HepG2 (cell line): ENCODE data around the gene SPTBN2. TPM values are rescaled to one million over a fixed set of nuclear protein-coding genes. Genes with fewer than 3 reads are reported as not detected.

ENCODE experiments used
- CAMTA2 ChIP-seq: sonication (generic); formaldehyde crosslinking; IDR thresholded peaks from 2 replicates; pipeline ENCODE4 v1.4.0; 2020; ENCODE audit warnings: mild to moderate bottlenecking, missing genetic modification reagents, borderline replicate concordance
- DPF2 ChIP-seq: sonication (generic); formaldehyde crosslinking; IDR thresholded peaks from 2 replicates; pipeline ENCODE4 v1.4.0; 2020; ENCODE audit warnings: mild to moderate bottlenecking, low read depth, missing genetic modification reagents, borderline replicate concordance
- HES4 ChIP-seq: sonication (generic); formaldehyde crosslinking; IDR thresholded peaks from 2 replicates; pipeline ENCODE4 v1.9.0; 2021; ENCODE audit warnings: mild to moderate bottlenecking, missing genetic modification reagents, borderline replicate concordance
- KDM5B ChIP-seq: sonication (generic); formaldehyde crosslinking; IDR thresholded peaks from 2 replicates; pipeline ENCODE4 v1.4.0; 2020; ENCODE audit warnings: missing genetic modification reagents, mild to moderate bottlenecking, borderline replicate concordance
- LCORL ChIP-seq, 2 experiments: fragments of 450-650 bp in 1 of 2; sonication (generic) in 1 of 2; formaldehyde crosslinking in 1 of 2; IDR thresholded peaks; 2 replicates each; pipeline versions ENCODE4 v1.5.0 to v1.6.1; 2017 to 2020; ENCODE audit warnings: antibody characterized with exemption in 1 of 2, missing genetic modification reagents in 1 of 2
- MIER3 ChIP-seq: IDR thresholded peaks from 2 replicates; pipeline ENCODE4 v1.6.1; 2016; ENCODE audit warnings: missing compliant biosample characterization, borderline replicate concordance
- NCOA5 ChIP-seq: sonication (generic); formaldehyde crosslinking; IDR thresholded peaks from 2 replicates; pipeline ENCODE4 v1.4.0; 2020; ENCODE audit warnings: missing genetic modification reagents
- RBM39 ChIP-seq: fragments of 200-400 bp; formaldehyde crosslinking; IDR thresholded peaks from one replicate; pipeline ENCODE4 v1.6.1; 2018; ENCODE audit warnings: antibody characterized with exemption, mild to moderate bottlenecking, low read depth, low read length; ENCODE audit not compliant: poor library complexity, severe bottlenecking
- SALL1 ChIP-seq: sonication (generic); formaldehyde crosslinking; IDR thresholded peaks from 2 replicates; pipeline ENCODE4 v1.8.0; 2022; ENCODE audit warnings: mild to moderate bottlenecking, missing genetic modification reagents
- SRSF9 ChIP-seq: fragments of 200-400 bp; formaldehyde crosslinking; IDR thresholded peaks from 2 replicates; pipeline ENCODE4 v1.6.1; 2018; ENCODE audit warnings: borderline replicate concordance, mild to moderate bottlenecking, low read depth, low read length; ENCODE audit not compliant: insufficient read depth, poor library complexity, severe bottlenecking
- YEATS2 ChIP-seq: sonication (generic); formaldehyde crosslinking; IDR thresholded peaks from 2 replicates; pipeline ENCODE4 v1.4.0; 2020; ENCODE audit warnings: missing genetic modification reagents, borderline replicate concordance
- ZFP37 ChIP-seq: sonication (generic); formaldehyde crosslinking; IDR thresholded peaks from 2 replicates; pipeline ENCODE4 v1.4.0; 2020; ENCODE audit warnings: missing genetic modification reagents, borderline replicate concordance
- ZNF136 ChIP-seq: sonication (generic); formaldehyde crosslinking; IDR thresholded peaks from 2 replicates; pipeline ENCODE4 v1.8.1; 2022; ENCODE audit warnings: low read depth, mild to moderate bottlenecking, moderate library complexity, missing genetic modification reagents
- ZNF333 ChIP-seq: sonication (generic); formaldehyde crosslinking; IDR thresholded peaks from 2 replicates; pipeline ENCODE4 v1.4.0; 2020; ENCODE audit warnings: mild to moderate bottlenecking, missing genetic modification reagents, borderline replicate concordance
- ZNF431 ChIP-seq: sonication (generic); formaldehyde crosslinking; IDR thresholded peaks from 2 replicates; pipeline ENCODE4 v1.9.0; 2022; ENCODE audit warnings: missing genetic modification reagents, low read depth, mild to moderate bottlenecking, borderline replicate concordance
- ZNF496 ChIP-seq: sonication (generic); formaldehyde crosslinking; IDR thresholded peaks from 2 replicates; pipeline ENCODE4 v1.8.1; 2023; ENCODE audit warnings: mild to moderate bottlenecking, moderate library complexity, missing genetic modification reagents; ENCODE audit not compliant: insufficient replicate concordance
- ZNF670 ChIP-seq: sonication (generic); formaldehyde crosslinking; IDR thresholded peaks from 2 replicates; pipeline ENCODE4 v1.8.0; 2022; ENCODE audit warnings: mild to moderate bottlenecking, missing genetic modification reagents, borderline replicate concordance
- ZNF777 ChIP-seq: sonication (generic); formaldehyde crosslinking; IDR thresholded peaks from 2 replicates; pipeline ENCODE4 v1.4.0; 2020; ENCODE audit warnings: missing genetic modification reagents
- ZNF839 ChIP-seq: sonication (generic); formaldehyde crosslinking; IDR thresholded peaks from 2 replicates; pipeline ENCODE4 v1.4.0; 2020; ENCODE audit warnings: missing genetic modification reagents, mild to moderate bottlenecking, borderline replicate concordance
- polyA plus RNA-seq, 8 experiments: library from polyadenylated mRNA; depleted of rRNA in 3 of 8; stranded (reverse) in 7 of 8; unstranded in 1 of 8; fragments of >200 nt; fragmentation: Illumina TruSeq in 4 of 8; extraction: Trizol in 4 of 8; gene quantifications; 2 replicates each; pipeline versions ENCODE4 v1.2.1 to v1.2.3, GENCODE V29; 2011 to 2016; ENCODE audit warnings: low read depth in 4 of 8, missing spikeins in 1 of 8, mixed read lengths in 1 of 8; ENCODE audit not compliant: insufficient read depth in 1 of 8
- total RNA-seq, 5 experiments: library from RNA; depleted of rRNA; stranded (reverse); fragments of >200 nt; fragmentation: Illumina TruSeq; extraction: Trizol; gene quantifications; 2 replicates each; pipeline ENCODE4 v1.2.3, GENCODE V29; 2016; ENCODE audit warnings: low read depth in 1 of 5
- TF ChIP-seq, protein P1 (sequence below): sonication (generic); formaldehyde crosslinking; IDR thresholded peaks from 2 replicates; pipeline ENCODE4 v1.8.1; 2023; ENCODE audit warnings: mild to moderate bottlenecking, moderate library complexity, missing genetic modification reagents
- TF ChIP-seq, protein P2 (sequence below): sonication (generic); formaldehyde crosslinking; conservative IDR thresholded peaks from 2 replicates; pipeline ENCODE4 v1.4.0; 2020; ENCODE audit warnings: mild to moderate bottlenecking, missing genetic modification reagents, moderate library complexity
- TF ChIP-seq, protein P3 (sequence below): sonication (generic); formaldehyde crosslinking; IDR thresholded peaks from 2 replicates; pipeline ENCODE4 v1.5.0; 2020; ENCODE audit warnings: mild to moderate bottlenecking, missing genetic modification reagents

The SPTBN2 gene
- total and polyA plus RNA-seq, 2 of the 13 experiments (the other 11 are each of a cell fraction or from before 2014, with no cell fraction given): 0.65 to 4.0 TPM

DNA sequence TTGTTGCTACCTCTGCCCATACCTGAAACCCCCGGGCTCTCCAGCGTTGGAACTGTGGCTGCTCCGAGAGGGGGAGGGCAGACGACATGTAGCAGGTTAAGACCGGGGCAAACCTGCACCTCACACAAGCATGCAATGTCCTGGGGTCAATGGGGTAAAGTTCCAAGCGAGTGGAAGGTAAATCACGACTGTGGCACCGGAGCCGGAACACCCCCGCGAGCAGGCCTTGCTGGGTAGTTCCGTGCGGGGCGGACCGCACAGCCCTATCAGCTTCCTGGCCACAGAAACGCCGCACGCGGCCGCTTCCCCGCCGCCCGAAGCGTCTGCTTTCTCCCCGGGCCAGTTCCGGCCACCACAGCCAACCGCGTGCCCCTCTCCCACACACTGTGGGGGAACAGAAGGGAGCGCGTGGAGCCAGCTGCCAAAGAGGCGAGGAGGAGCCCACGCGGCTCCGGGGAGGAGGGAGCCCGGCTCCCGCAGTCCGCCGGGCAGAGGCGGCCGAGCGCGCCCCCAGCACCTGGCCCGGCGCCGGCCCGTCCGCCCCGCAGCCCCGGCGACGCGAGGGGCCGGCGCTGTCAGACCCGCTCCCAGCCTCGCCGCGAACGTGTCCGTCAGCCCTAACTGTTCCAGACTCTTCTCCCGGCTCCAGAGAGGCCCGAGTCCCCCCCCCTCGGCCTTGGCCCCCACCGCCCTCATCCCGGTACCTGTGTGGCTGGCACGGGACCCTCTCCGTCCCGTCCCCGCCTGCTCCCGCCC lies 1.6 kb downstream of the SPTBN2 start (continued):
- TF ChIP-seq MIER3 (no peak), HES4 (CRISPR knock-in tag) (0 out of 2 replicates have a peak, but pooled peaks have one; percentile 40), NCOA5 (CRISPR knock-in tag) (no peak), ZNF136 (CRISPR knock-in tag) (no peak), SALL1 (CRISPR knock-in tag) (peak; percentile 37; the same call in 1 of the 2 replicates), LCORL (IDR thresholded peaks at IDR 0.05) (no peak), LCORL (CRISPR knock-in tag; IDR thresholded peaks at IDR 0.05) (no peak), DPF2 (CRISPR knock-in tag) (no peak), ZNF496 (CRISPR knock-in tag) (no peak), ZFP37 (CRISPR knock-in tag) (no peak), ZNF777 (CRISPR knock-in tag) (0 out of 2 replicates have a peak, but pooled peaks have one; percentile 64), CAMTA2 (CRISPR knock-in tag) (no peak), YEATS2 (no peak), ZNF431 (CRISPR knock-in tag) (no peak), ZNF333 (CRISPR knock-in tag) (no peak), ZNF670 (CRISPR knock-in tag) (no peak), ZNF839 (no peak), KDM5B (CRISPR knock-in tag) (peak; percentile 65; the same call in 1 of the 2 replicates), SRSF9 (no peak), RBM39 (no peak)
- TF ChIP-seq, protein P1, sequence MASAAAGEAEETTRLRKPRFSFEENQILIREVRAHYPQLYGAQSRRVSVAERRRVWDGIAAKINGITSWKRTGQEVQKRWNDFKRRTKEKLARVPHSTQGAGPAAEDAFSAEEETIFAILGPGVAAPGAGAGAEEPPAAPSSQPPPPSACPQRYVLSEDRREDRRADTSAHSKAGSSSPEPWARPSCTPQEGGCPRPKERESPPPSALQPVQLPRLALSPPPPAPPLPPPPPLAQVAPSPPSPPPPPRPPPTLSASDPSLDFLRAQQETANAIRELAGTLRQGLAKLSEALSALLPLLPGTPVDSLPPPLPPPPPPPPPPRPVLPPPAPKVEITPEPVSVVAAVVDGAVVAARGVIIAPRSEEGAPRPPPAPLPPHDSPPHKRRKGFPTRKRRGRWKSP (CRISPR knock-in tag): peak; percentile 53; the same call in 1 of the 2 replicates
- TF ChIP-seq, protein P2, sequence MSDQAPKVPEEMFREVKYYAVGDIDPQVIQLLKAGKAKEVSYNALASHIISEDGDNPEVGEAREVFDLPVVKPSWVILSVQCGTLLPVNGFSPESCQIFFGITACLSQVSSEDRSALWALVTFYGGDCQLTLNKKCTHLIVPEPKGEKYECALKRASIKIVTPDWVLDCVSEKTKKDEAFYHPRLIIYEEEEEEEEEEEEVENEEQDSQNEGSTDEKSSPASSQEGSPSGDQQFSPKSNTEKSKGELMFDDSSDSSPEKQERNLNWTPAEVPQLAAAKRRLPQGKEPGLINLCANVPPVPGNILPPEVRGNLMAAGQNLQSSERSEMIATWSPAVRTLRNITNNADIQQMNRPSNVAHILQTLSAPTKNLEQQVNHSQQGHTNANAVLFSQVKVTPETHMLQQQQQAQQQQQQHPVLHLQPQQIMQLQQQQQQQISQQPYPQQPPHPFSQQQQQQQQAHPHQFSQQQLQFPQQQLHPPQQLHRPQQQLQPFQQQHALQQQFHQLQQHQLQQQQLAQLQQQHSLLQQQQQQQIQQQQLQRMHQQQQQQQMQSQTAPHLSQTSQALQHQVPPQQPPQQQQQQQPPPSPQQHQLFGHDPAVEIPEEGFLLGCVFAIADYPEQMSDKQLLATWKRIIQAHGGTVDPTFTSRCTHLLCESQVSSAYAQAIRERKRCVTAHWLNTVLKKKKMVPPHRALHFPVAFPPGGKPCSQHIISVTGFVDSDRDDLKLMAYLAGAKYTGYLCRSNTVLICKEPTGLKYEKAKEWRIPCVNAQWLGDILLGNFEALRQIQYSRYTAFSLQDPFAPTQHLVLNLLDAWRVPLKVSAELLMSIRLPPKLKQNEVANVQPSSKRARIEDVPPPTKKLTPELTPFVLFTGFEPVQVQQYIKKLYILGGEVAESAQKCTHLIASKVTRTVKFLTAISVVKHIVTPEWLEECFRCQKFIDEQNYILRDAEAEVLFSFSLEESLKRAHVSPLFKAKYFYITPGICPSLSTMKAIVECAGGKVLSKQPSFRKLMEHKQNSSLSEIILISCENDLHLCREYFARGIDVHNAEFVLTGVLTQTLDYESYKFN (CRISPR knock-in tag): no peak
- TF ChIP-seq, protein P3, sequence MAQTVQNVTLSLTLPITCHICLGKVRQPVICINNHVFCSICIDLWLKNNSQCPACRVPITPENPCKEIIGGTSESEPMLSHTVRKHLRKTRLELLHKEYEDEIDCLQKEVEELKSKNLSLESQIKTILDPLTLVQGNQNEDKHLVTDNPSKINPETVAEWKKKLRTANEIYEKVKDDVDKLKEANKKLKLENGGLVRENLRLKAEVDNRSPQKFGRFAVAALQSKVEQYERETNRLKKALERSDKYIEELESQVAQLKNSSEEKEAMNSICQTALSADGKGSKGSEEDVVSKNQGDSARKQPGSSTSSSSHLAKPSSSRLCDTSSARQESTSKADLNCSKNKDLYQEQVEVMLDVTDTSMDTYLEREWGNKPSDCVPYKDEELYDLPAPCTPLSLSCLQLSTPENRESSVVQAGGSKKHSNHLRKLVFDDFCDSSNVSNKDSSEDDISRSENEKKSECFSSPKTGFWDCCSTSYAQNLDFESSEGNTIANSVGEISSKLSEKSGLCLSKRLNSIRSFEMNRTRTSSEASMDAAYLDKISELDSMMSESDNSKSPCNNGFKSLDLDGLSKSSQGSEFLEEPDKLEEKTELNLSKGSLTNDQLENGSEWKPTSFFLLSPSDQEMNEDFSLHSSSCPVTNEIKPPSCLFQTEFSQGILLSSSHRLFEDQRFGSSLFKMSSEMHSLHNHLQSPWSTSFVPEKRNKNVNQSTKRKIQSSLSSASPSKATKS (CRISPR knock-in tag): no peak
